RWPE1 (cell line): ENCODE results near the gene PRF1.

Source experiments
- CTCF ChIA-PET: fragments of 350-600 bp; sonication (Branson Sonifier 250); formaldehyde crosslinking; extraction: SDS; loops from one replicate; lab custom pipeline; 2021; lab: Yijun Ruan, JAX
- POLR2A ChIA-PET: fragments of 400-600 bp; formaldehyde crosslinking; extraction: SDS; loops from one replicate; lab custom pipeline; 2020; ENCODE audit warnings: antibody characterized with exemption; ENCODE audit not compliant: low non-redundant PET; lab: Yijun Ruan, JAX
- DNase-seq: peaks from one replicate; pipeline ENCODE4 v3.0.0; 2012; ENCODE audit warnings: low spot score
- H3K27ac ChIP-seq: fragments of 450-650 bp; 2 replicates; pipeline ENCODE4 v1.5.1; 2017
- CTCF ChIP-seq: fragments of 450-650 bp; conservative IDR thresholded peaks from 2 replicates; pipeline ENCODE4 v1.5.1; 2017; ENCODE audit warnings: low read depth, mild to moderate bottlenecking

The PRF1 gene

GRCh38 chr10:70573599-70574506 lies 28.7 kb downstream of the PRF1 start:
- POLR2A ChIA-PET = no interaction called here
- CTCF ChIA-PET = no interaction called here
- no peak overlapping the region for H3K27ac ChIP-seq
- TF ChIP-seq CTCF = no peak
- no peak for DNase-seq

GRCh38 chr10:70571636-70572439 lies 30.7 kb downstream of the PRF1 start:
- ChIA-PET POLR2A (no interaction called here), CTCF (interaction anchor here (0.6 kb wide), 1 partner anchor 147 kb away, joined by 3 read pairs; no protein-coding TSS in a partner anchor)
- TF ChIP-seq CTCF = no peak
- no peak for DNase-seq
- H3K27ac ChIP-seq = no peak overlapping the region

GRCh38 chr10:70571236-70571635 lies 31.3 kb downstream of the PRF1 start:
- no peak for TF ChIP-seq CTCF
- CTCF ChIA-PET = no interaction called here
- POLR2A ChIA-PET = no interaction called here
- DNase-seq = no peak
- no peak overlapping the region for H3K27ac ChIP-seq

- ChIA-PET POLR2A (no interaction called here), CTCF (no interaction called here)
- no peak for TF ChIP-seq CTCF
- no peak overlapping the region for H3K27ac ChIP-seq
- no peak for DNase-seq
Observed at GRCh38 chr10:70568781-70569495, 33.6 kb downstream of the PRF1 start.

GRCh38 chr10:70568113-70568512 lies 34.4 kb downstream of the PRF1 start:
- ChIA-PET POLR2A (no interaction called here), CTCF (no interaction called here)
- TF ChIP-seq CTCF = no peak

GRCh38 chr10:70567603-70568002 lies 34.9 kb downstream of the PRF1 start:
- CTCF ChIA-PET = interaction anchor here (0.6 kb wide), 1 partner anchor 20 kb away, joined by 4 read pairs; no protein-coding TSS in a partner anchor
- DNase-seq = no peak
- H3K27ac ChIP-seq = no peak overlapping the region
- POLR2A ChIA-PET = no interaction called here
- TF ChIP-seq CTCF = no peak

More at GRCh38 chr10:70568113-70568512, 34.4 kb downstream of the PRF1 start:
- no peak for DNase-seq
- H3K27ac ChIP-seq = no peak overlapping the region
